Neural progenitor cell (in vitro differentiated cells): Measurements from ENCODE around the gene STX16.

ENCODE experiments used
- CTCF ChIP-seq: fragments of 200-600 bp; sonication (generic); IDR thresholded peaks from 2 replicates; pipeline ENCODE4 v1.5.1; 2017; ENCODE audit warnings: antibody characterized with exemption, mild to moderate bottlenecking
- EZH2 ChIP-seq: fragments of 200-600 bp; sonication (generic); IDR thresholded peaks from 2 replicates; pipeline ENCODE4 v1.6.1; 2017; ENCODE audit warnings: antibody characterized with exemption, mild to moderate bottlenecking, moderate library complexity
- EZH2phosphoT487 ChIP-seq: fragments of 200-600 bp; sonication (generic); IDR thresholded peaks from 2 replicates; pipeline ENCODE4 v1.6.1; 2017; ENCODE audit warnings: antibody characterized with exemption

GRCh38 chr20:58709703-58710039 lies 58.6 kb downstream of the STX16 start:
- TF ChIP-seq CTCF (no peak), EZH2 (no peak), EZH2phosphoT487 (no peak)
